CD4-positive, alpha-beta T cell (primary cell): ENCODE data around the gene C11orf65. TPM values are rescaled to one million over a fixed set of nuclear protein-coding genes. Genes with fewer than 3 reads are reported as not detected.
"Not testable (repeated sequence)": the region's sequence is repeated elsewhere in the genome, so short reads cannot be mapped to it uniquely, and the experiment has no call there.

Experiments used
- ATAC-seq: fragments of 200-7000 bp; cut with Tn5 transposase; one replicate; pipeline ENCODE4 v1.10.0; 2022; ENCODE audit warnings: mild to moderate bottlenecking; ENCODE audit not compliant: poor library complexity
- CTCF ChIA-PET: fragments of 350-600 bp; sonication (Branson Sonifier 250); formaldehyde crosslinking; loops from one replicate; lab custom pipeline; 2021; ENCODE audit warnings: antibody characterized with exemption, inconsistent platforms; lab: Charles Lee
- POLR2A ChIA-PET: fragments of 350-600 bp; sonication (Branson Sonifier 250); formaldehyde crosslinking; loops from one replicate; lab custom pipeline; 2021; ENCODE audit warnings: antibody characterized with exemption, inconsistent platforms; lab: Charles Lee
- DNase-seq, 14 experiments: peaks; one replicate each; pipeline ENCODE4 v3.0.0-alpha.2; 2013 to 2020; ENCODE audit warnings: mixed read lengths in 2 of 14
- H3K27ac ChIP-seq, 2 donors: one replicate each; pipeline versions ENCODE4 v1.5.1 to v1.7.0; 2013; ENCODE audit warnings: low read length in 2 of 2, low read depth in 1 of 2, mild to moderate bottlenecking in 1 of 2
- H3K27me3 ChIP-seq, 2 experiments: 1 replicate in 1 of 2; 2 replicates in 1 of 2; pipeline versions ENCODE4 v1.6.1 to v1.7.0; 2013; ENCODE audit warnings: low read length in 2 of 2, control low read depth in 1 of 2, mild to moderate bottlenecking in 1 of 2, moderate library complexity in 1 of 2; ENCODE audit not compliant: insufficient read depth in 2 of 2, control insufficient read depth in 1 of 2
- H3K36me3 ChIP-seq: one replicate; pipeline ENCODE4 v1.6.1; 2013; ENCODE audit warnings: low read length, control low read depth; ENCODE audit not compliant: insufficient read depth
- H3K4me1 ChIP-seq: one replicate; pipeline ENCODE4 v1.6.1; 2013; ENCODE audit warnings: low read length, control low read depth; ENCODE audit not compliant: insufficient read depth
- H3K4me3 ChIP-seq: one replicate; pipeline ENCODE4 v1.5.1; 2013; ENCODE audit warnings: mild to moderate bottlenecking, low read length, moderate library complexity
- H3K9me3 ChIP-seq, 2 experiments: 1 replicate in 1 of 2; 2 replicates in 1 of 2; pipeline versions ENCODE4 v1.6.1 to v1.7.0; 2013; ENCODE audit warnings: low read length in 2 of 2, mild to moderate bottlenecking in 2 of 2, control low read depth in 1 of 2, moderate library complexity in 1 of 2; ENCODE audit not compliant: control insufficient read depth in 1 of 2, insufficient read depth in 1 of 2
- H3K27ac Mint-ChIP-seq: one replicate; pipeline ENCODE4 v1.8.0; 2020; ENCODE audit warnings: mixed read lengths
- H3K27me3 Mint-ChIP-seq: one replicate; pipeline ENCODE4 v1.8.0; 2021; ENCODE audit warnings: mixed read lengths
- H3K36me3 Mint-ChIP-seq: one replicate; pipeline ENCODE4 v1.8.0; 2021; ENCODE audit warnings: low read depth, mixed read lengths
- H3K4me1 Mint-ChIP-seq: one replicate; pipeline ENCODE4 v1.8.0; 2021; ENCODE audit warnings: low read depth, mixed read lengths
- H3K4me3 Mint-ChIP-seq: one replicate; pipeline ENCODE4 v1.8.0; 2020; ENCODE audit warnings: mild to moderate bottlenecking, mixed read lengths
- H3K9me3 Mint-ChIP-seq: one replicate; pipeline ENCODE4 v1.8.0; 2020; ENCODE audit warnings: mixed read lengths
- CTCF ChIP-seq: fragments of 200-600 bp; IDR thresholded peaks from one replicate; pipeline ENCODE4 v1.8.0; 2022; ENCODE audit warnings: antibody characterized with exemption, mild to moderate bottlenecking
- intact Hi-C, 2 experiments: fragments of 100-400 bp; cut with DNase I in 1 of 2; cut with micrococcal nuclease in 1 of 2; formaldehyde crosslinking; loops; one replicate each; pipeline versions ENCODE4 v1.15.1 to v1.9.0; 2023 to 2025; cut with DNase I, micrococcal nuclease
- total RNA-seq, 174 experiments: library from RNA in 2 of 174; stranded (reverse) in 2 of 174; gene quantifications; one replicate each; pipeline ENCODE4 v1.2.3 and lab custom pipeline; 2021 to 2026

Gene C11orf65
- total RNA-seq, 2 experiments from 2014 or later = 0.30 to 0.75 TPM

GRCh38 chr11:108398439-108398838 lies 68.9 kb downstream of the C11orf65 start:
- no peaks in the 10 kb centered on the region for H3K27me3 ChIP-seq
- no peak overlapping the region for H3K27ac ChIP-seq
- ATAC-seq (no peak), DNase-seq (no peak)
- Mint-ChIP-seq H3K4me1 (no peaks in the 10 kb centered on the region), H3K27me3 (no peaks in the 10 kb centered on the region), H3K9me3 (no peaks in the 10 kb centered on the region), H3K27ac (no peak overlapping the region), H3K4me3 (no peak overlapping the region), H3K36me3 (no peaks in the 10 kb centered on the region)
- POLR2A ChIA-PET = no interaction called here
- H3K4me1 ChIP-seq = no peaks in the 10 kb centered on the region
- H3K36me3 ChIP-seq = no peaks in the 10 kb centered on the region
- intact Hi-C loops = no loop called here
- CTCF ChIA-PET = no interaction called here
- H3K9me3 ChIP-seq = no peaks in the 10 kb centered on the region
- TF ChIP-seq CTCF = no peak
- no peak overlapping the region for H3K4me3 ChIP-seq

GRCh38 chr11:108396672-108397071 lies 70.7 kb downstream of the C11orf65 start:
- H3K36me3 ChIP-seq, intact Hi-C loops, CTCF ChIA-PET, H3K27ac ChIP-seq, H3K9me3 Mint-ChIP-seq, POLR2A ChIA-PET, H3K27me3 Mint-ChIP-seq, H3K27me3 ChIP-seq, DNase-seq, H3K36me3 Mint-ChIP-seq, H3K27ac Mint-ChIP-seq, H3K4me3 Mint-ChIP-seq, H3K9me3 ChIP-seq, H3K4me1 ChIP-seq, H3K4me1 Mint-ChIP-seq, ATAC-seq, H3K4me3 ChIP-seq: not testable (repeated sequence)

GRCh38 chr11:108394744-108395284 lies 72.5 kb downstream of the C11orf65 start:
- Histone ChIP-seq H3K27ac (no peak overlapping the region), H3K4me3 (no peak overlapping the region), H3K9me3 (no peaks in the 10 kb centered on the region), H3K36me3 (no peaks in the 10 kb centered on the region), H3K27me3 (no peaks in the 10 kb centered on the region), H3K4me1 (no peaks in the 10 kb centered on the region)
- no peaks in the 10 kb centered on the region for H3K36me3 Mint-ChIP-seq
- ChIA-PET POLR2A (no interaction called here), CTCF (no interaction called here)
- no peak for ATAC-seq
- no peaks in the 10 kb centered on the region for H3K9me3 Mint-ChIP-seq
- no peak for DNase-seq
- intact Hi-C loops = no loop called here
- H3K4me3 Mint-ChIP-seq = no peak overlapping the region
- no peak overlapping the region for H3K27ac Mint-ChIP-seq
- TF ChIP-seq CTCF = no peak
- no peaks in the 10 kb centered on the region for H3K4me1 Mint-ChIP-seq
- no peaks in the 10 kb centered on the region for H3K27me3 Mint-ChIP-seq

- no peaks in the 10 kb centered on the region for H3K9me3 ChIP-seq
- H3K27ac Mint-ChIP-seq = no peak overlapping the region
- POLR2A ChIA-PET = no interaction called here
- H3K4me1 ChIP-seq = no peaks in the 10 kb centered on the region
- H3K36me3 ChIP-seq = no peaks in the 10 kb centered on the region
- H3K36me3 Mint-ChIP-seq = no peaks in the 10 kb centered on the region
- CTCF ChIA-PET = no interaction called here
- no peak for DNase-seq
- H3K27me3 ChIP-seq = no peaks in the 10 kb centered on the region
- H3K9me3 Mint-ChIP-seq = no peaks in the 10 kb centered on the region
- H3K27me3 Mint-ChIP-seq = no peaks in the 10 kb centered on the region
- no peaks in the 10 kb centered on the region for H3K4me1 Mint-ChIP-seq
- no peak for ATAC-seq
- no peak for TF ChIP-seq CTCF
- intact Hi-C loops = no loop called here
- H3K4me3 ChIP-seq = no peak overlapping the region
- H3K4me3 Mint-ChIP-seq = no peak overlapping the region
- no peak overlapping the region for H3K27ac ChIP-seq
These were observed 74.3 kb downstream of the C11orf65 start for GRCh38 chr11:108393046-108393445.
